HG03097 (cell line): ENCODE results near the gene FDXR.
"Not testable (repeated sequence)": the region's sequence is repeated elsewhere in the genome, so short reads cannot be mapped to it uniquely, and the experiment has no call there.

Source experiments
- ATAC-seq: cut with Tn5 transposase; IDR thresholded peaks from one replicate; pipeline ENCODE4 v1.9.1; 2021; ENCODE audit not compliant: unreplicated experiment, low FRiP score

The FDXR gene

DNA sequence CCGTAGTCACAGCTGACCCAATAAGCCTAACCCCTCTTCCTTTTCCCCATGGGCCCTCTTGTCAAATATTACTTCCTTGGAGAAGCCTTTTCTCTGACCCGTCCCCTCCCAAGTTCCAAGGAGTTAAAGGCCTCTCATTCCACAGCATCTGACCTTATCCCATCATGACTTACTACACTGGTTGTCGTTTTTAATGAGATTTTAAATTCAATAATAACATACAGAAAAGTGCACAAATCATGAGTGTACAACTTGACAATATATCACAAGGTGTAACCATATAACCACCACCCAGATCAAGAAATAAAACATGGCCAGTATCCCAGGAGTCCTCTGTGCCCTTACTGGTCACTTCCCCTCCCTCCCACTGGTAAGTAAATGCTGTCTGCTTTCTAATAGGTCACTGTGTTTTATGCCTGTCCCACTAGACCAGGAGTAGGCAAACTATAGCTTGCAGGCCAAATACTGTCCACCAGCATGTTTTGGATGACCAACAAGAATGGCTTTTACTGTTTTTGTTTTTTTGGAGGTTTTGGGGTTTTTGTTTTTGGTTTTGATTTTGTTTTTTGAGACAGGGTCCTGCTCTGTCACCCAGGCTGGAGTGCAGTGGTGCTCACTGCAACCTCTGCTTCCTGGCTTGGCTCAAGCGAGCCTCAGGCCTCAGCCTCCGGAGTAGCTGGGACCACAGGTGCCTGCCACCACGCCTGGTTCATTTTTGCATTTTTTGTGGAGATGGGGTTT, 1.2 kb upstream of the FDXR start:
- ATAC-seq, result no peak

DNA sequence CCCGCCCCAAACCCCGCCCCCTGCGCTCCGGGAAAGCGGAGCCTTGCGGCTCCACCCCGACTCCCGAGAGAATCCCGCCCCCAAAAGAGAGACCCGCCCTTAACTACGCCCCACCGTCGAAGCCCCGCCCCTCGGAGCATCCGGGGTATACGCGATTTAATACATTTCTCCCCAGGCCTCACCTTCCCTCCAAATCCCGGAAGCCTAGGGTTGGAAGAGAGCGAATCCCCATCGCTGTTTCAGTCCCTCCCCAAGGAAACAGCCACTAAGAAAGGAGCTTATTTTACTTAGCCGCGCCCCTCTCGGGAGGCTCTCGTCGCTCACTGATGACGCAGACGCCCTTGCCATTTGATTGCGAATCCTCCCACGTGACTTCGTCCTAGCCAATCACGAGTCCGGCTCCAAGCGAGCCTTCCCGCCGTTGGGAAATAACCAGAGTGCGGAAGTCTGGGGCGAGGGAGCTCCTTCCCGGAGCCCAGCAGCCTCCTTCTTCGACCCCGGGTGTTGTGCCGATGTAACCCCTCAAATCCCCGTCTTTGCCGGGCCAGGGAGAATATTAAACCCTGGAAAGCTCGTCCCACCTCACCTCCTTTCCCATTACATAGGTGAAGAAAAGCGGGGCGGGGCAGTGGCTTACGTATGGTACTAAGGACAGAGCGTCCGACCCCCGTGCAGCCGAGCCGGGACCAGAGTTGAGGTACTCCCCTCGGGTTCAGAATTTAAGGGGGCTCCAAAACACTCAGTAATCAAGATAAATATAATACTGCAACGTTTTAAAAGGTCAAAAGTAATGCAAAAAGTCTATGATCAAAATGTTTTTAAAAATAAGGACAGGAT, 461 bp upstream of the FDXR start:
- ATAC-seq, result peak; percentile 90

DNA sequence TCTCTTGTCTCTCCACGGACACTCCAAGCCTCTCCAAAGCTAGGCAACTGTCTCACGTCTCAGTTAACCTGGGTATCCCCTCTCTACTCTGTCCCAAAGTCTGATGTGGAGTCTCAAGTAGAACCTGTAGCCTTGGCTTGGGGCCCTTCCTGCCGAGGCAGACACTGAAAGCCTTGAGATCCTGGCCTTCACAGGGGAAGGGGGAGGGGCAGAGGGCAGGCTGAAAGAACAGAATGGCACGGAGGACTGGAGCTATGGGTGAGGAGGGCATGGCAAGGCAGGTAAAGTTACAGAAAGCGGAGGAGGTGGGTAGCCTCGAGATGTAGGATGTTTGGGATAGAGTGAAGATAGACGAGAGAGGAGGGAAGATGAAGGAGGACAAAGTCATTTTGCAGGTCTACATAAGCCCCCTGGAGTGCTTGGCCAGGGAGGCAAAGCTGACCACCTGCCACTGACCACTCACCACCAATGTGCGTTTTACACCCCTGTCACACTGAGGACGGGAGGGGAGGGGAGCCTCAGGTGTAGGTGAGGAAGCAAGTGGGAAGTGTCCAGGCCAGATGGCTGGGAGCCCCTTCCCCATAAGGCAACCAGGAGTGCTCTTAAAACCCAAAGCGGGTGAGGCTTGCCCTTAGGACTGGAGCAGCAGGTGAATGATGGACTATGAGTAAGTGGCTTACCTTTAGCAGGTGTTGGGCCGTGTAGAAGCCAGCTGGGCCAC, 1.3 kb downstream of the FDXR start:
- ATAC-seq, result no peak

DNA sequence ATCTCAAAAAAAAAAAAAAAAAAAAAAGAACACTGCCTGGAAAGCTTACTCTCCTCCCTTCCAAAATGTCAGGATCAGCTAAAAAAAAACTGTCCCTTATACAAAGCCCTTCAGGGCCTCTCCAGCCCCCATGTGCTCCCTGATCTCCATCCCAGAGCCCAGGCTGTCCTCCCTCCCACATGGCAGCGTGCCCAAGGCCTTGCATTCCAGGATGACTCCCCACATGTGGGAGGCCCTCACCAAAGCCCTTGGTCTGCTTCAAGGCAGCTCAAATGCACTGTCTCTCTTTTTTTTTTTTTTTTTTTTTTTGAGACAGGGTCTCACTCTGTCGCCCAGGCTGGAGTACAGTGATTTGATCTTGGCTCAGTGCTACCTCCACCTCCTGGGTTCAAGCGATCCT, 2.3 kb downstream of the FDXR start:
- ATAC-seq, result no peak

DNA sequence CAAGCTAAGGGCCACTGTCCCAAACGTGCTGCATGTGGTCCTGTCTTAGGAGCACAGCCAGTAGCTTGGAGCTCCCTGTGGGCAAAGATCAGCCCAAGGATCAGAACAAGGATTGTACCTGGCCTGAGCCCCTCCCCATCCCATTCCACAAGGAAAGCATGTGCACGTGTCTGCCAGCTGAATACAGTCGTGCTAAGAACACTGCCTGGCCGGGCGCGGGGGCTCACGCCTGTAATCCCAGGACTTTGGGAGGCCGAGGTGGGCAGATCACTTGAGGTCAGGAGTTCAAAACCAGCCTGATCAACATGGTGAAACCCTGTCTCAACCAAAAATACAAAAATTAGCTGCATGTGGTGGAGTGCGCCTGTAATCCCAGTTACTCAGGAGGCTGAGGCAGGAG, 2.8 kb downstream of the FDXR start:
- ATAC-seq, result not testable (repeated sequence)

DNA sequence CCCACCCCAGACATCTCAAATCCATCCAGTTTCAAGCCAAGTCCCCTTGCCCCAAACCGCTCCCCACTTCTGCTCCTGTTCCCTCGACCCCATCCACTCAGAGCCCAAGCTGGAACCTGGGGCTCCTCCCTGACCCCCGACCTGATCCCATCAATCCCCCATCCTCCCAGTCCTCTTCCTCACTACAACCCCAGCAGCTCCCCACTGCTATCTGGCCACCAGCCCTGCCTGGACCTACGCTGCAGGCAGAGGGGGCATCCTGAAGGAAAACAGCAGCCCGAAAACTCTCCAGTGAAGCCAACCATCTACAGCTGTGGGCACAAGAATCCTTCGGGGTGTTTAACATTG, 3.9 kb downstream of the FDXR start:
- no peak for ATAC-seq

DNA sequence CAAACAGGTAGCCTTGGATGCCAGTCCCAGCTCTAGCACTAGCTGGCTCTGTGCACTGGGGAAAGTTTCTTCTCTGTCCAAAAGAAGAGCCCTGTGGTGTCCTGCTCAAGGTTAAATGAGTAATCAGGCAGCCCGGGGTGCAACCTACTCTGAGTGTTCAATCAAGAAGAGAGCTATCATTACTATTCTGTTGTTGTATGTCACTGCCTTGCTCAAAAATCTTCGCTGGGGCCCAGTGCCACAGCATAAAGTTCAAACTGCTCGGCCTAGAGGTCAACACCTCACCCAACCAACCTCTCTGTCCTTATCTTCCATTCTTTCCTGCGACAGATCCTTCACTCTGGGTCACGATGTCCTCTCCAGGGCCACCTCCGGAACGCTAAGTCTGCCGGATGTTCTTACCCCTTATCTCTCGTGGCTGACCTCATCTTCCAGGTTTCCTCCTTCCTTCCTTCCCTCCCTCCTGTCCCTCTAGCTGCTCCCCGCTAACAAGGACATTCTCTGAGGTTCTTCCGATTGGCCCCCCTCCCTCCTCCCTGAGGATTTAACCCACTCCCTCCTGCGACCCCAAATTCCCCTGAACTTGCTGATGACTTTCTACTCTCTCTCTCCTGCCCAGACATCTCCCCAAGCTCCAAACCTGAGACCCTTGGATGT, 4.4 kb downstream of the FDXR start:
- ATAC-seq, result no peak

DNA sequence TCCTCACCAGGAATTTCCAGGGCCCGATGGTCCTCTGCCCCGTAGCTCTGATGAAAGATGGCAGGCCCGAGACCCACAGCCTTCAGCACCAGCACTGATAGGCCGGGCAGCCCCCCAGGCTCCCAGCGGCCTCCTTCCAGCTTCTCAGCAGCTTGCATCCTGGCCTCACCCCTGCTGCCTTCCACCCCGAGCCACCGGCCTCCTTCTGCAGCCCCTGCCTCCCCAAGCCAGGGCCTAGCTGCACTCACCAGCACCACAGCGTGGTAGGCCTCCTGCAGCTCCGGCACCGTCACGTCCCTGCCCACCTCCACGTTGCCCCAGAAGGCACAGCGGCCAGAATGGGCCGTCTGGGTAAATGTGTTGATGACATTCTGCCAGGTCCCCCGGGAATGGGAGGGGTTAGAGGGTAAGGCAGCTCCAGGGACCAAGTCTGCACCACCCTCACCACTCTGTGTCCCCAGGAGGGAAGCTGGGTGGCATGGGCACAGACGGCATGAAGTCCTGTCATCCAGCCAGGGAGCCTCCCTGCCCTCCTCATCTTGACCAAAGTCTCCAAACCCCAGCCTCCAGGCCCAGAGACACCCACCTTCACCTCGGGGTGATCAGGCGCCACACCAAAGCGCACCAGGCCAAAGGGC, 6.5 kb downstream of the FDXR start:
- ATAC-seq, result no peak

DNA sequence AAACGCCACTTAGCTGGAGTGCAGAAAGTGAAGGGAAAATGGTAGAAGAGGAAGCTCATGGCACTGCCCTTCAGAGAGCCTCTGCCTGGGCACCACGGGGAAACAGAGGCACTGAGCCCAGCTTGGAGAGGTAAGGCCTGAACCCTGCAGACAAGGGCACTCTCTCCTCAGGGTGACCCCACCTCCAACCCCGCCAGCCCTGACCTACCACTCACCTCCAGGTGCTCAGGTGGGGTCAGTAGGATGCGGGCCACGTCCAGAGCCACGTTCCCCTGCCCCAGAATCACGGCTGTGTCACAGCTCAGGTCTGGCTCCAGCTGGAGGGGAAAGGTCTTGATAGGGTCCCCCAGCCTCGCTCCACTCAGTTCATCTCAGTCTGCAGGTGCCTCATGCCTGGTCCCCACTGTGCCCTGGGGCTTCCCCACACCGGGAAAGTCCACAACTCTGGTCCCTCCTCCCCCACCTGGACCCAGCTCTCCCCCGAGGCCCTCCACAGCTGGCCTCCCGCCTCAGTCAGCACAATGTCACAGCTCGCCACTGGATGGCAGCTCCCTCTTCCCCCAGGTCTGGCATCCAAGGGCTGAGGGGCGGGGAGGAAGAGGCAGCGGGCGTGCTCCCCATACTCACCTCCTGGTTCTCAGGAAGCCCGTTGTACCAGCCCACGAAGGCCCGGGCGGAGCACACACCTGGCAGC, 7.1 kb downstream of the FDXR start:
- ATAC-seq, result no peak

DNA sequence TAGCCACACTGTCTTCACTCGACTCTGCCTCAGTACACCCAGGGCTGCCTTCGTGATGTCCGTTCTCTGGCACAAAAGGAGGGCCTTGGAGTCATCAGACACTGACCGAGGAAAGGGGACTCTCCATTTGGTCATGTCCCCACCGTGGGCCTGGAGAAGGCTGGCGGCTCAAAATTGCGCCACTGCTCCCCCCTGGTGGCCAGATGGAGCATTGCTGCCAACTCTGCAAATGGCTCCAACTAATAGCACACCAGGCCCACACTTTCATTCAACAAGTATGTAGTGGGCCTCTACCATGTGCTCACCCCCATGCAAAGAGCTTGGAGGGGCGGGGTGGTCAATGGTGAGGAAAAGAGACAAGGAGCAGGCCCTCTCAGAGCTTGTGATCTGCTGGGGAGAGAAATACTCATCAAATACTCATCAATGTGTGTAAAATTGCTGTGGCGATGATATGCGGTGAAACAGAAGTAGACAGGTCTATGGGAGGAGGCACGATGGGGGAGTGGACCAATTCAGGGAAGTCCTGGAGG, 7.9 kb downstream of the FDXR start:
- ATAC-seq, result no peak

DNA sequence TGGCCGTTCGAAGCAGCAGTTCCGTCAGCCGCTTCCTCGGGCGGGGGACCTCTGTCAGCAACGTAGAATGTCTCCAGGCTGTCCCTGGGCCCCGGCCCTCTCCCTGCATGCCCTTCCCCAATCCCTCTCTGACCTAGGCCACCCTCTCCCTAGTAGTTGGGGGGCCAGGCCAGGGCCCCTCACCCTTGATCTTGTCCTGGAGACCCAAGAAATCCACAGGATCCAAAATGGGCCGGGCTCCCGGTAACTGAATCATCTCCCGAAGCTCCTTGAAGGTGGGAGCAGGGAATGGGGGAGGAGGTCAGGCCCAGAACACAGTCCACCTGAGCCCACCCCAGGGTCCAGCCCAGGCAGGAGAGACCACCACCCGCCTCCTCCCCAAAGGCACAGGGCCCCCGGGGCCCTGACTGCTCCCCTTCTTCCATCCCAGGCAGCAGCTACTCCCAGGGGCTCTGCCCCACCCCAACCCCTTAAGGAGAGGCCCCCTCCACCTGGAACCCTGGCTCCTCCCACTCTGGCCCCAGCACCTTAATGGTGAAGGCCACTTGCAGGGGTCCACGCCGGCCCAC, 8.4 kb downstream of the FDXR start:
- ATAC-seq, result no peak

DNA sequence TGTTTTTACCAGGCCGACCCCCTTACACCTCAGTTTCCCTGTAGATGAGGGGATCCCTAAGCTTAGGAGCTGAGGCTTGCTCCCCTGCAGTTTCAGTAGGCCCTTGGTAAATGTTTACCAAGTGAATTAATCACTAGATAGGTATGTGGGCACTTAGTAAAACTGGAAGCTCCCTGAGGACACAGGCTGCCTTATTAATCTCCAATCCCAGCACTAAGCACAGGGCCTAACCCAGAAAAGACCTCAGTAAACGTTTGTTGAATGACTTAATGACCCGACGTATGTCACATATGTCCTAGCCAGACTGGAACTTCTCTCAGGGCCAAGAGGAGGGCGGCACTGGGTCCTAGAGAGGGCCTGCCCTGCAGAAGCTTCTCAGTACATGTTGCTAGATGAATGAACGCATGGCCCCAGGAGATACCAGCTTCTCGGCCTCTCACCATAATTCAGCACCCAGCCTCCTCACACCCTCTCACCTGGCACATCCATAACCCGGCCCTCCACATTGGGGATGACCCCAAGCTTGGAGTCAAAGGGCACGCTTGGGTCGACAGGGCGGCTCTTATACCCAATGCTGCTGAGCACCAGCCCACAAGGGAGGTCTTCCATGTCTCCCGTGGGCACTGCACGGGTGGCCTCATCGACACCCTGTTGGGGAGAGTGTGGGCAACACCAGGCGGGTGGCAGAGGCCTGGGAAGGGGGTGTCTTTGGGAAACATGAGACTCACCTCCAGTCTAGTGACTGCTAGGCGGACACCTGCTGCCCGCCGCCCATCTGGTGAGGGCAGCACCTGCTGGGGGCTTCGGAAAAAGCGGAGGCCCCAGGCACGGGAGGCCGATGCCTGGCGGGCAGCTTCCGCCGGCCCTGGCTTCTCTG, 9.1 kb downstream of the FDXR start:
- ATAC-seq, result no peak

DNA sequence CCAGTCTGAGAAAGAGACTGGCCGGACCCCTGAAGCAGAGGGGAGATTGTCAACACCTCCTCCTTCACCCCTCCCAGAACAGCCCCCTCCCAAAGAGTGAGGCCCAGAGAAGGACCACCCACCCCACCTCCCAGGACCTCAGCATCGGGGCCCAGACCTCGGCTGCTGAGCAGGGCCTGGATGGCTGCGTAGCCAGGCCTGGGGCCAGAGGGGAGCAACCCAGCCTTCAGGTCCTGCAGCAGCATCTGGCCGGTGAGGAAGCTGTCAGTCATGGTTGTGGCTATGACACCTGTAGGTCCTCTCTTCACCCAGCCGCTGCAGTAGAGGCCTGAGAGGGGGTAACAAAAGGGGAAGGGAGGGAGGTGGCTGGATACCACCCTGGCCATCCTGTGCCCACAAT, 9.9 kb downstream of the FDXR start:
- ATAC-seq, result no peak

DNA sequence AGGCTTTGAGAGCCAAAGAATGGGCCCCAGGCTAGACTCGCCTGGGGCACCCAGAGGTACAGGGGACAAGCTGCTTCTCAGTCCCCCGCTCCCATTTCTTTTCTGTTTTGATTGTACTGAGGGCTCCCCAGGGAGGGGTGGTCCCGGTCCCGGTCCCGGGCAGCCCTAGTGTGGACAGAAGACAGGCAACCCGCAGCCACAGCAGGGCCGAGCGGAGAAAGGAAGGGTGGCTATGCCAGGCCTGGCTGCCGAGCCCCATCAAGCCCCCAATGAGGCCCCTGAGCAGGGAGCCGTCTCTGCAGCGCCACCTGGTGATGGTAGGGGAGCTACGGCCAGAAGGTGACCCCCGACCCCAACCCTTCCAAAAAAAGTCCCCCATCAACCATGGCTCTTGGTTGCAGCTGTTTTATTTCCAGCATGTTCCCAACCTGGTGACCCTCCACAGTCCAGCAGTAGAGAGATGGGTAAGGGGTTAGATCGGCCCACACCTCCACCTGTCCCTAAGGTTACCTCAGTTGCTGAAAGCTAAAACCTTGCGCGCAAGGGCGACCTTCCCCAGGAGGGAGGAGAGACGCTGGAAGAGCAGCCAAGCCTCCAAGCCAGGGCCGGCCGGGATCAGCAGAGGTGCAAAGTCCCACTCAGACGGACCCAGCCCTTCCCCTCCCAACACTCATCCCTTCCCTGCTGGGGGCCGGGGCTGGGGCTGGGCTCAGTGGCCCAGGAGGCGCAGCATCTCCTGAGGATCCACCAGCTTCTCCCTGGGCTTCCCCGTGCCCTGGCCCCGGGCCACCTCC, 10.5 kb downstream of the FDXR start:
- no peak for ATAC-seq

DNA sequence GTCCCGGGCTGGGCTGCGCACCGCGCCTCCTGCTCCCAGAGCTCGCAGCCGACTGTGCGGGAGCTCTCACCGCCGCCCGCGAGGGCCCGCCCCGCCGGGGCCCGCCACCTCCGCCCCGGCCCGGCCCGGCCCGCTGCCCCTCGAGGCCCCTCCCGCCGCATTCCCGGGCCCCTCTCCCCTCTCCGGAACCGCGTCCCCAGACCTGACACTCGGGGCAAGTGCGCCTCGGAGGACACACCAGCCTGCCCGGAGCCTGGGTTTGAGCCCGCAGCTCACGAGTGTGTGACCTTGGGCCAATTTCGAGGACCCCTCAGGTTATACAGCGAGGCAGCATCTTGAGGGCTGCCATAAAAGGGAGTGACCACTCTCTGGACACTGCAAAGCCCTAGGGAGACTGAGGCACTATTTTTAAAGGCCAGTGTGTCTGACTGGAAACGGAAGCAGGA, 11.1 kb downstream of the FDXR start:
- no peak for ATAC-seq

DNA sequence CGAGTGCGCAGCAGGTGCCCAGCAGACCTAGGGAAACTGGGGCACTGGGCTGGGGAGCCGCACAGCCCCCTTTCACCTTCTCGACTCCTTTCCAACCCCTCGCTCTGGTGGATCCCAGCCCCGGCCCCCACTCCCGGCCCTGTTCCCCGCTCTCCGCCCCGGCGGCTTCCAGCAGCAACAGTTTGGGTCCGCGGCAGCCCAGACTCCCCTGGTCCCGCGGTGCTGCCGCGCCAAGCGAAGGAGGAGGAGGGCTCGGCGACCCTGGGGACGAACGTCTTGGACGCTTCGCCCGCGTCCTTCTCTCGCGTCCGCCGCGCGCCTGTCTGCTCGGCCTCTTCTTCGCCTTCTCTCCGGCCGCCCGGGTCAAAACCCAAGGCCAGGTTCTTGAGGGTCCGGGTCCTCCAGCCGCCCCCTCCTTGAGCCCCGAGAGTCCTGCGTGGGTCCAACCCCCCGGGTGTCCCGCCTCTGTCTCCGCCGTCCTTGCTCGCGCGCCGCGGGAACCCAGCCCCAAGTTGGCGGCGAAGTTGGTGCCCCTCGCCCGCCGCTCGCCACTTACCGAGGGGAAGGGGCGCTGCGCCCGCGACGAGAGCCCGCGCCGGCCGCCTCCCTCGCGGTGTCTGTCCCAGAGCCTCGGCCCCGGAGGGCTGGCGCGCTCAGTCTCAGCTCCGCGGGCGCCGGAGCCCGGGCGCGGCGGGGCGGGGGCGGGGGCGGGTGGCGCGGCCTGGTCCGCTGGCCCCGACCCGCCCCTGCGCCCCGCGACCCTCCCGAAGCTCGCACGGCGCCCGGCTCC, 11.7 kb downstream of the FDXR start:
- ATAC-seq, result no peak
